Loucy (cell line): ENCODE results near the gene GAS2.

Experiments
- CTCF ChIP-seq: fragments of 200-600 bp; sonication (generic); conservative IDR thresholded peaks from 2 replicates; pipeline ENCODE4 v1.5.1; 2014; ENCODE audit warnings: mild to moderate bottlenecking, antibody characterized with exemption, low read length
- EZH2phosphoT487 ChIP-seq: fragments of 200-600 bp; IDR thresholded peaks from 2 replicates; pipeline ENCODE4 v1.6.1; 2018; ENCODE audit warnings: antibody characterized with exemption, mild to moderate bottlenecking, moderate library complexity, borderline replicate concordance

GRCh38 chr11:22625448-22626287, 40.7 kb upstream of the GAS2 start, which contains the start of gene FANCF:
- TF ChIP-seq CTCF (no peak), EZH2phosphoT487 (no peak)
